Neuron (in vitro differentiated cells): Measurements from ENCODE around the gene MFSD11.
A peak's percentile ranks its signal among the peaks of the same experiment; 100 is the strongest.
"Not testable (repeated sequence)": the region's sequence is repeated elsewhere in the genome, so short reads cannot be mapped to it uniquely, and the experiment has no call there.

Source experiments
- H2AFZ ChIP-seq: one replicate; pipeline ENCODE4 v1.6.1; 2013; ENCODE audit warnings: low read depth, mild to moderate bottlenecking, inconsistent platforms, low read length, moderate library complexity
- H3K27me3 ChIP-seq: one replicate; pipeline ENCODE4 v1.6.1; 2013; ENCODE audit warnings: low read length; ENCODE audit not compliant: insufficient read depth
- H3K36me3 ChIP-seq: one replicate; pipeline ENCODE4 v1.6.1; 2013; ENCODE audit warnings: low read length; ENCODE audit not compliant: insufficient read depth
- H3K4me1 ChIP-seq: one replicate; pipeline ENCODE4 v1.6.1; 2013; ENCODE audit warnings: low read length; ENCODE audit not compliant: insufficient read depth
- H3K4me3 ChIP-seq: 2 replicates; pipeline ENCODE4 v1.5.1; 2013; ENCODE audit warnings: mild to moderate bottlenecking, low read length, moderate library complexity
- H3K9me3 ChIP-seq: one replicate; pipeline ENCODE4 v1.6.1; 2013; ENCODE audit warnings: low read length

The MFSD11 gene

GRCh38 chr17:76791053-76791980 lies 53.4 kb downstream of the MFSD11 start:
- Histone ChIP-seq H3K4me3 (no peak overlapping the region), H3K27me3 (no peaks in the 10 kb centered on the region)

GRCh38 chr17:76792348-76792747 lies 54.4 kb downstream of the MFSD11 start:
- H2AFZ ChIP-seq = no peak overlapping the region
- H3K36me3 ChIP-seq = no peaks in the 10 kb centered on the region
- peaks cover 7% of the 10 kb centered on the region for H3K4me1 ChIP-seq
- H3K4me3 ChIP-seq = no peak overlapping the region
- H3K27me3 ChIP-seq = no peaks in the 10 kb centered on the region
- no peaks in the 10 kb centered on the region for H3K9me3 ChIP-seq

More at GRCh38 chr17:76791053-76791980, 53.4 kb downstream of the MFSD11 start:
- no peaks in the 10 kb centered on the region for H3K9me3 ChIP-seq
- peak overlapping the region; percentile 56 for H2AFZ ChIP-seq
- no peaks in the 10 kb centered on the region for H3K36me3 ChIP-seq
- H3K4me1 ChIP-seq = peaks cover 7% of the 10 kb centered on the region

GRCh38 chr17:76793775-76794174 lies 55.9 kb downstream of the MFSD11 start:
- Histone ChIP-seq H3K27me3 (no peaks in the 10 kb centered on the region), H2AFZ (no peak overlapping the region), H3K4me1 (peaks cover 7% of the 10 kb centered on the region), H3K36me3 (no peaks in the 10 kb centered on the region), H3K4me3 (no peak overlapping the region), H3K9me3 (no peaks in the 10 kb centered on the region)

- no peak overlapping the region for H3K4me3 ChIP-seq
- no peaks in the 10 kb centered on the region for H3K9me3 ChIP-seq
- no peak overlapping the region for H2AFZ ChIP-seq
- peaks cover 7% of the 10 kb centered on the region for H3K4me1 ChIP-seq
- no peaks in the 10 kb centered on the region for H3K27me3 ChIP-seq
- H3K36me3 ChIP-seq = no peaks in the 10 kb centered on the region
Observed at GRCh38 chr17:76796081-76796480, 58.2 kb downstream of the MFSD11 start.

- Histone ChIP-seq H3K36me3 (no peaks in the 10 kb centered on the region), H3K27me3 (no peaks in the 10 kb centered on the region), H3K9me3 (no peaks in the 10 kb centered on the region), H2AFZ (no peak overlapping the region), H3K4me3 (no peak overlapping the region), H3K4me1 (no peaks in the 10 kb centered on the region)
Observed at GRCh38 chr17:76797241-76797840, 59.4 kb downstream of the MFSD11 start.

- H3K4me1 ChIP-seq = peaks cover 5% of the 10 kb centered on the region
- no peaks in the 10 kb centered on the region for H3K36me3 ChIP-seq
- H3K4me3 ChIP-seq = no peak overlapping the region
- no peaks in the 10 kb centered on the region for H3K27me3 ChIP-seq
- no peaks in the 10 kb centered on the region for H3K9me3 ChIP-seq
- no peak overlapping the region for H2AFZ ChIP-seq
Observed at GRCh38 chr17:76801706-76802105, 63.8 kb downstream of the MFSD11 start.

GRCh38 chr17:76805319-76805718 lies 67.4 kb downstream of the MFSD11 start:
- no peaks in the 10 kb centered on the region for H3K27me3 ChIP-seq
- H3K9me3 ChIP-seq = no peaks in the 10 kb centered on the region
- no peak overlapping the region for H2AFZ ChIP-seq
- H3K36me3 ChIP-seq = no peaks in the 10 kb centered on the region
- peaks cover 5% of the 10 kb centered on the region for H3K4me1 ChIP-seq
- H3K4me3 ChIP-seq = no peak overlapping the region

- H3K36me3 ChIP-seq, H3K4me3 ChIP-seq, H3K27me3 ChIP-seq, H3K9me3 ChIP-seq, H3K4me1 ChIP-seq, H2AFZ ChIP-seq: not testable (repeated sequence)
Observed at GRCh38 chr17:76806151-76806550, 68.2 kb downstream of the MFSD11 start.

- H2AFZ ChIP-seq, H3K4me3 ChIP-seq, H3K27me3 ChIP-seq, H3K36me3 ChIP-seq, H3K9me3 ChIP-seq, H3K4me1 ChIP-seq: not testable (repeated sequence)
Observed at GRCh38 chr17:76806767-76807166, 68.8 kb downstream of the MFSD11 start.

- Histone ChIP-seq H3K36me3 (no peaks in the 10 kb centered on the region), H3K9me3 (no peaks in the 10 kb centered on the region), H3K4me1 (peaks cover 5% of the 10 kb centered on the region), H3K27me3 (peaks cover 2% of the 10 kb centered on the region), H2AFZ (no peak overlapping the region), H3K4me3 (no peak overlapping the region)
Observed at GRCh38 chr17:76808326-76808725, 70.4 kb downstream of the MFSD11 start.

- H3K4me3 ChIP-seq = no peak overlapping the region
- H3K9me3 ChIP-seq = no peaks in the 10 kb centered on the region
- no peaks in the 10 kb centered on the region for H3K4me1 ChIP-seq
- no peak overlapping the region for H2AFZ ChIP-seq
- H3K27me3 ChIP-seq = peaks cover 2% of the 10 kb centered on the region
- H3K36me3 ChIP-seq = no peaks in the 10 kb centered on the region
Observed at GRCh38 chr17:76810956-76811355, 73.0 kb downstream of the MFSD11 start.

GRCh38 chr17:76811834-76812233 lies 73.9 kb downstream of the MFSD11 start:
- Histone ChIP-seq H3K4me1 (no peaks in the 10 kb centered on the region), H3K27me3 (peaks cover 2% of the 10 kb centered on the region), H3K4me3 (no peak overlapping the region), H2AFZ (no peak overlapping the region), H3K36me3 (no peaks in the 10 kb centered on the region), H3K9me3 (no peaks in the 10 kb centered on the region)

GRCh38 chr17:76812263-76812662 lies 74.3 kb downstream of the MFSD11 start:
- H2AFZ ChIP-seq = no peak overlapping the region
- H3K36me3 ChIP-seq = no peaks in the 10 kb centered on the region
- H3K4me3 ChIP-seq = no peak overlapping the region
- no peaks in the 10 kb centered on the region for H3K9me3 ChIP-seq
- peaks cover 2% of the 10 kb centered on the region for H3K27me3 ChIP-seq
- H3K4me1 ChIP-seq = no peaks in the 10 kb centered on the region
